Hepatocyte (in vitro differentiated cells): ENCODE measurements around the gene FLOT2. TPM values are rescaled to one million over a fixed set of nuclear protein-coding genes. Genes with fewer than 3 reads are reported as not detected.

Experiments
- DNase-seq: peaks from one replicate; pipeline ENCODE4 v3.0.0-alpha.2; 2016; ENCODE audit warnings: low spot score
- H2AFZ ChIP-seq: fragments of 200-600 bp; sonication (generic); 2 replicates; pipeline ENCODE4 v1.6.0; 2016; ENCODE audit warnings: antibody characterized with exemption, mild to moderate bottlenecking
- H3K27ac ChIP-seq: fragments of 200-600 bp; sonication (generic); 2 replicates; pipeline ENCODE4 v1.5.1; 2016; ENCODE audit warnings: mild to moderate bottlenecking
- H3K27me3 ChIP-seq: fragments of 200-600 bp; sonication (generic); 2 replicates; pipeline ENCODE4 v1.6.1; 2016
- H3K36me3 ChIP-seq: fragments of 200-600 bp; sonication (generic); replicated peaks from 2 replicates; pipeline ENCODE4 v1.5.1; 2016; ENCODE audit warnings: low read depth; ENCODE audit not compliant: insufficient read depth
- H3K4me1 ChIP-seq: fragments of 200-600 bp; sonication (generic); 2 replicates; pipeline ENCODE4 v1.5.1; 2016; ENCODE audit warnings: mild to moderate bottlenecking, moderate library complexity; ENCODE audit not compliant: insufficient read depth
- H3K4me2 ChIP-seq: fragments of 200-600 bp; sonication (generic); 2 replicates; pipeline ENCODE4 v1.6.0; 2016
- H3K4me3 ChIP-seq: fragments of 200-600 bp; sonication (generic); 2 replicates; pipeline ENCODE4 v1.5.1; 2016; ENCODE audit warnings: mild to moderate bottlenecking
- H3K79me2 ChIP-seq: fragments of 200-600 bp; sonication (generic); 2 replicates; pipeline ENCODE4 v1.6.0; 2017; ENCODE audit warnings: mild to moderate bottlenecking
- H3K9me2 ChIP-seq: fragments of 200-600 bp; sonication (generic); replicated peaks from 2 replicates; pipeline ENCODE4 v1.6.0; 2017; ENCODE audit warnings: mild to moderate bottlenecking; ENCODE audit not compliant: insufficient read depth
- H3K9me3 ChIP-seq: fragments of 200-600 bp; sonication (generic); 2 replicates; pipeline ENCODE4 v1.5.1; 2016; ENCODE audit warnings: low read depth, mild to moderate bottlenecking
- H4K20me1 ChIP-seq: fragments of 200-600 bp; sonication (generic); 2 replicates; pipeline ENCODE4 v1.6.0; 2016; ENCODE audit warnings: mild to moderate bottlenecking; ENCODE audit not compliant: insufficient read depth, poor library complexity, severe bottlenecking
- CTCF ChIP-seq: fragments of 200-600 bp; sonication (generic); IDR thresholded peaks from 2 replicates; pipeline ENCODE4 v1.5.1; 2016; ENCODE audit warnings: antibody characterized with exemption, mild to moderate bottlenecking; ENCODE audit not compliant: poor library complexity
- EZH2 ChIP-seq: fragments of 200-600 bp; sonication (generic); IDR thresholded peaks from 2 replicates; pipeline ENCODE4 v1.6.1; 2016; ENCODE audit warnings: antibody characterized with exemption, mild to moderate bottlenecking, borderline replicate concordance
- EZH2phosphoT487 ChIP-seq: fragments of 200-600 bp; sonication (generic); IDR thresholded peaks from one replicate; pipeline ENCODE4 v1.6.1; 2018; ENCODE audit warnings: antibody characterized with exemption, mild to moderate bottlenecking, low read depth, moderate library complexity; ENCODE audit not compliant: unreplicated experiment, severe bottlenecking
- WGBS: methylation state at CpG from one replicate; pipeline ENCODE4 v1.1.6; 2016; ENCODE audit warnings: low lambda C conversion rate; ENCODE audit errors: missing lambda C conversion rate; 5-methylcytosine and 5-hydroxymethylcytosine counted together
- polyA plus RNA-seq: library from polyadenylated mRNA; unstranded; fragments of >200 nt; fragmentation: Nextera tagmentation; extraction: Ambion mirVana; gene quantifications from 2 replicates; pipeline ENCODE4 v1.2.1, GENCODE V29; 2016
- total RNA-seq: library from RNA; depleted of rRNA; stranded (reverse); fragments of >200 nt; gene quantifications from 2 replicates; pipeline ENCODE4 v1.2.3, GENCODE V29; 2014

FLOT2 gene
- total and polyA plus RNA-seq, 2 experiments from 2014 or later = 42.0 to 64.0 TPM

GRCh38 chr17:28911411-28912045 is 14.0 kb upstream of the FLOT2 start:
- Histone ChIP-seq H3K27ac (peak overlapping the region; percentile 53), H3K79me2 (peaks cover 14% of the 10 kb centered on the region), H3K4me1 (peaks cover 9% of the 10 kb centered on the region), H3K9me3 (no peaks in the 10 kb centered on the region), H2AFZ (no peak overlapping the region), H3K27me3 (no peaks in the 10 kb centered on the region), H3K4me3 (no peak overlapping the region), H4K20me1 (peaks cover 6% of the 10 kb centered on the region), H3K9me2 (no peaks in the 10 kb centered on the region), H3K4me2 (no peak overlapping the region), H3K36me3 (peaks cover 4% of the 10 kb centered on the region)
- DNase-seq = no peak
- TF ChIP-seq EZH2phosphoT487 (no peak), CTCF (no peak), EZH2 (no peak)
- 91% methylated on average over 13 of the region's 13 CpGs for WGBS

DNA sequence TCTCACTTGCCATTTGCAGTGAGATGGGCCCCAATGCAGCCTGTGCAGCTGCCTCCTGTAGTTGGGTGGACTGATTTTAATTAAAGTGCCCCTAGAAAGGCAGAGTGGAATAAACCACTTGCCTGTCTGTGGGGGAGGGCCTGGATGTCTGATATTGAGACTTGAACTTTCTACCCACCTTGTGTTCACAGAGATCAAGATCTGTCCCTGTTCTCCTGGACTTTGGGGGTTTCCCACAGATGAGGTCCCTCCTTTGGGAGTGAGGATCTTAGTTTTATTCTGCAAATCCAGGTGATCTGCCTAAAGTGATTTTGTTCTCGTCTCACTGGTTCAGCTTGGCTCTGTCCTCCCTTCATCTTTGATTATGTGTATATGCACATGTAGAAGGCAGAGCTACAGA is 13.0 kb upstream of the FLOT2 start:
- peaks cover 4% of the 10 kb centered on the region for H3K36me3 ChIP-seq
- no peaks in the 10 kb centered on the region for H3K9me2 ChIP-seq
- H2AFZ ChIP-seq = no peak overlapping the region
- H3K4me1 ChIP-seq = peaks cover 9% of the 10 kb centered on the region
- H3K27ac ChIP-seq = no peak overlapping the region
- WGBS = 100% methylated on average over 1 of the region's 1 CpG
- H3K79me2 ChIP-seq = peaks cover 9% of the 10 kb centered on the region
- no peak for DNase-seq
- H3K4me2 ChIP-seq = no peak overlapping the region
- H3K4me3 ChIP-seq = no peak overlapping the region
- H3K9me3 ChIP-seq = no peaks in the 10 kb centered on the region
- TF ChIP-seq EZH2 (no peak), CTCF (no peak), EZH2phosphoT487 (no peak)
- H4K20me1 ChIP-seq = no peaks in the 10 kb centered on the region
- no peaks in the 10 kb centered on the region for H3K27me3 ChIP-seq

DNA sequence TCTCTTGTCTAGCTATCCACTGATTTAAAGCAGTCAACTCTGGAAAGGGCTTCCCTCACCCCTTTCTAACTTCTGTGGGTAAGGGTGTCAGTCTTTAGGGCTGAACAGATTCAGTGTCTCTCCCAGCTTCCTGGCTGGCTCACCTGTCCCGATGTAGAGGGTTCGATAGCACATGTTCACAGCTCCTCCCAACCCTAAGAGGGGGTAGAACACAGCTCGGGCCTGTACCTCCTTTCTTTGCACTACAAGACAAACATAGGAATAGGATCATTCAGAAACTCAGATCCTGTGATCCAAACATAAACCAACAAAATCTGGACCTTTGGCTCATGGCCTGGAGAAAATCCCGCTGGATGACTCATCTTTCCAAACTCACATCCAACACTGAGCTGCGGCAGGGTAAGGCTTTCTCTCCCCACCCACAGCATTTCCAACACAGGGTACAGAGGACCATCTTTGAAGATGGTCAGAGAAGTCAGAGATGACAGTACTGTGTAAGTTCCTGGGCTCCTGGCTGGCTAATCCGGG is 11.2 kb upstream of the FLOT2 start:
- Histone ChIP-seq H3K27me3 (no peaks in the 10 kb centered on the region), H3K27ac (peak overlapping the region; percentile 81), H3K4me1 (peaks cover 9% of the 10 kb centered on the region), H2AFZ (no peak overlapping the region), H3K36me3 (peaks cover 4% of the 10 kb centered on the region), H3K9me2 (no peaks in the 10 kb centered on the region), H4K20me1 (no peaks in the 10 kb centered on the region), H3K4me2 (peak overlapping the region; percentile 42), H3K9me3 (no peaks in the 10 kb centered on the region), H3K79me2 (peaks cover 4% of the 10 kb centered on the region), H3K4me3 (no peak overlapping the region)
- DNase-seq = peak; percentile 61
- 63% methylated on average over 6 of the region's 6 CpGs for WGBS
- no peak for TF ChIP-seq EZH2phosphoT487
- no peak for TF ChIP-seq EZH2
- TF ChIP-seq CTCF = no peak
